A549 (cell line): ENCODE data around the gene TRIO. TPM values are rescaled to one million over a fixed set of nuclear protein-coding genes. Genes with fewer than 3 reads are reported as not detected.

Experiments used
- ATAC-seq, 2 experiments: fragments of 200-7000 bp in 1 of 2; fragments of >200 bp in 1 of 2; cut with Nextera tagmentation in 1 of 2; cut with Tn5 transposase in 1 of 2; 3 replicates each; pipeline versions ENCODE4 v1.8.0 to v1.9.1; 2018 to 2020; ENCODE audit warnings: mild to moderate bottlenecking in 1 of 2, moderate library complexity in 1 of 2
- CTCF ChIA-PET: fragments of 300-600 bp; sonication (Branson Sonifier 250); formaldehyde crosslinking; extraction: SDS; loops from one replicate; lab custom pipeline; 2021; ENCODE audit warnings: antibody characterized with exemption, inconsistent platforms; lab: Yijun Ruan, JAX
- POLR2A ChIA-PET: fragments of 350-600 bp; formaldehyde crosslinking; extraction: SDS; loops from one replicate; lab custom pipeline; 2021; ENCODE audit warnings: antibody characterized with exemption, inconsistent platforms; lab: Yijun Ruan, JAX
- DNase-seq, 2 experiments: peaks; one replicate each; pipeline versions ENCODE4 v3.0.0 to v3.0.0-alpha.2; 2011 to 2016; ENCODE audit warnings: low read depth in 1 of 2, low spot score in 1 of 2
- FAIRE-seq: peaks from 2 replicates; lab custom pipeline; 2011; peaks lifted over from hg19 to GRCh38; lab: Jason Lieb, UNC
- H3K27ac ChIP-seq, 2 experiments: fragments of >200 bp; sonication (Bioruptor Twin); formaldehyde crosslinking; 3 replicates each; pipeline ENCODE4 v1.5.1; 2016 to 2017
- H3K4me1 ChIP-seq: fragments of >200 bp; sonication (Bioruptor Twin); formaldehyde crosslinking; 3 replicates; pipeline ENCODE4 v1.6.1; 2016
- H3K4me2 ChIP-seq: fragments of >200 bp; sonication (Bioruptor Twin); formaldehyde crosslinking; 3 replicates; pipeline ENCODE4 v1.6.1; 2016
- H3K4me3 ChIP-seq: fragments of >200 bp; sonication (Bioruptor Twin); formaldehyde crosslinking; 3 replicates; pipeline ENCODE4 v1.5.1; 2016
- H3K9me3 ChIP-seq: fragments of >200 bp; sonication (Bioruptor Twin); formaldehyde crosslinking; 3 replicates; pipeline ENCODE4 v1.6.1; 2016
- ATOH8 ChIP-seq: fragments of 250-450 bp; sonication (Bioruptor Pico); IDR thresholded peaks from 2 replicates; pipeline ENCODE4 v1.5.0; 2020; ENCODE audit warnings: low read depth, mild to moderate bottlenecking, moderate library complexity
- BHLHE40 ChIP-seq: IDR thresholded peaks from 2 replicates; pipeline ENCODE4 v1.6.1; 2012; ENCODE audit warnings: low read depth, low read length, inconsistent platforms
- CBX2 ChIP-seq: fragments of 200-600 bp; sonication (generic); IDR thresholded peaks from 2 replicates; pipeline ENCODE4 v1.6.1; 2016; ENCODE audit warnings: low read depth, mild to moderate bottlenecking, borderline replicate concordance
- CHD4 ChIP-seq: fragments of 200-600 bp; sonication (generic); IDR thresholded peaks from 2 replicates; pipeline ENCODE4 v1.6.1; 2016; ENCODE audit warnings: antibody characterized with exemption, mild to moderate bottlenecking, borderline replicate concordance
- CTCF ChIP-seq: fragments of >200 bp; sonication (Bioruptor Twin); formaldehyde crosslinking; IDR thresholded peaks from 3 replicates; pipeline ENCODE4 v1.5.1; 2016
- EHMT2 ChIP-seq: fragments of 200-600 bp; sonication (generic); IDR thresholded peaks from 2 replicates; pipeline ENCODE4 v1.6.1; 2016; ENCODE audit warnings: antibody characterized with exemption, low read depth, mild to moderate bottlenecking, moderate library complexity
- ESRRA ChIP-seq: fragments of 150-350 bp; IDR thresholded peaks from 2 replicates; pipeline ENCODE4 v1.6.1; 2014; ENCODE audit warnings: mild to moderate bottlenecking, low read length, borderline replicate concordance
- FOSB ChIP-seq: fragments of 250-450 bp; sonication (Bioruptor Pico); IDR thresholded peaks from 2 replicates; pipeline ENCODE4 v1.5.0; 2020; ENCODE audit warnings: mild to moderate bottlenecking, moderate library complexity
- FOXS1 ChIP-seq: fragments of 250-450 bp; sonication (Bioruptor Pico); IDR thresholded peaks from 2 replicates; pipeline ENCODE4 v1.5.0; 2020; ENCODE audit warnings: mild to moderate bottlenecking, moderate library complexity
- HOXA7 ChIP-seq: fragments of 250-450 bp; sonication (Bioruptor Pico); IDR thresholded peaks from 2 replicates; pipeline ENCODE4 v1.5.0; 2020; ENCODE audit warnings: mild to moderate bottlenecking, moderate library complexity
- HOXB13 ChIP-seq: fragments of 250-450 bp; sonication (Bioruptor Pico); IDR thresholded peaks from 2 replicates; pipeline ENCODE4 v1.5.0; 2020; ENCODE audit warnings: low read depth, mild to moderate bottlenecking, moderate library complexity
- KDM5A ChIP-seq: fragments of 200-600 bp; sonication (generic); IDR thresholded peaks from 2 replicates; pipeline ENCODE4 v1.6.1; 2016; ENCODE audit warnings: antibody characterized with exemption, mild to moderate bottlenecking
- MAFK ChIP-seq: fragments of 450-650 bp; IDR thresholded peaks from 2 replicates; pipeline ENCODE4 v1.6.1; 2014; ENCODE audit not compliant: partially characterized antibody
- MAZ ChIP-seq: fragments of 150-350 bp; IDR thresholded peaks from 2 replicates; pipeline ENCODE4 v1.6.1; 2014; ENCODE audit warnings: antibody characterized with exemption, low read depth, low read length, borderline replicate concordance
- POLR2AphosphoS2 ChIP-seq: conservative IDR thresholded peaks from 2 replicates; pipeline ENCODE4 v1.6.1; 2012; ENCODE audit warnings: low read length, improper control_type of control experiment, inconsistent platforms
- RAD21 ChIP-seq, 2 experiments: fragments of >200 bp in 1 of 2; sonication (Bioruptor Twin) in 1 of 2; formaldehyde crosslinking in 1 of 2; IDR thresholded peaks in 1 of 2; conservative IDR thresholded peaks in 1 of 2; 2 replicates in 1 of 2; 3 replicates in 1 of 2; pipeline ENCODE4 v1.6.1; 2012 to 2018; ENCODE audit warnings: inconsistent platforms in 1 of 2
- RFX5 ChIP-seq: fragments of 450-650 bp; IDR thresholded peaks from 2 replicates; pipeline ENCODE4 v1.7.1; 2014; ENCODE audit warnings: antibody characterized with exemption, mild to moderate bottlenecking, moderate library complexity
- SMC3 ChIP-seq: fragments of >200 bp; sonication (Bioruptor Twin); formaldehyde crosslinking; IDR thresholded peaks from 3 replicates; pipeline ENCODE4 v1.6.1; 2018; ENCODE audit warnings: inconsistent platforms
- SREBF2 ChIP-seq: fragments of 450-650 bp; IDR thresholded peaks from 2 replicates; pipeline ENCODE4 v1.6.1; 2014; ENCODE audit warnings: mild to moderate bottlenecking, moderate library complexity
- ZNF302 ChIP-seq: fragments of 250-450 bp; sonication (Bioruptor Pico); IDR thresholded peaks from 2 replicates; pipeline ENCODE4 v1.9.0; 2021; ENCODE audit warnings: inconsistent platforms, mild to moderate bottlenecking, moderate library complexity
- WGBS: methylation state at CpG from one replicate; pipeline ENCODE4 v1.1.6; 2017; ENCODE audit errors: missing lambda C conversion rate; 5-methylcytosine and 5-hydroxymethylcytosine counted together
- polyA plus RNA-seq, 4 experiments: library from polyadenylated mRNA; depleted of rRNA in 3 of 4; stranded (reverse); fragments of >200 nt; fragmentation: RNase III in 1 of 4; extraction: RNeasy Plus Mini Kit Qiagen cat#74134 plus additional on column Dnase treatment in 1 of 4; gene quantifications; 2 replicates in 3 of 4; 3 replicates in 1 of 4; pipeline ENCODE4 v1.2.3, GENCODE V29; 2011 to 2017

Gene TRIO
- polyA plus RNA-seq, 2 of the 4 experiments (the other 2 are of a cell fraction) = 47.5 to 79.0 TPM

DNA sequence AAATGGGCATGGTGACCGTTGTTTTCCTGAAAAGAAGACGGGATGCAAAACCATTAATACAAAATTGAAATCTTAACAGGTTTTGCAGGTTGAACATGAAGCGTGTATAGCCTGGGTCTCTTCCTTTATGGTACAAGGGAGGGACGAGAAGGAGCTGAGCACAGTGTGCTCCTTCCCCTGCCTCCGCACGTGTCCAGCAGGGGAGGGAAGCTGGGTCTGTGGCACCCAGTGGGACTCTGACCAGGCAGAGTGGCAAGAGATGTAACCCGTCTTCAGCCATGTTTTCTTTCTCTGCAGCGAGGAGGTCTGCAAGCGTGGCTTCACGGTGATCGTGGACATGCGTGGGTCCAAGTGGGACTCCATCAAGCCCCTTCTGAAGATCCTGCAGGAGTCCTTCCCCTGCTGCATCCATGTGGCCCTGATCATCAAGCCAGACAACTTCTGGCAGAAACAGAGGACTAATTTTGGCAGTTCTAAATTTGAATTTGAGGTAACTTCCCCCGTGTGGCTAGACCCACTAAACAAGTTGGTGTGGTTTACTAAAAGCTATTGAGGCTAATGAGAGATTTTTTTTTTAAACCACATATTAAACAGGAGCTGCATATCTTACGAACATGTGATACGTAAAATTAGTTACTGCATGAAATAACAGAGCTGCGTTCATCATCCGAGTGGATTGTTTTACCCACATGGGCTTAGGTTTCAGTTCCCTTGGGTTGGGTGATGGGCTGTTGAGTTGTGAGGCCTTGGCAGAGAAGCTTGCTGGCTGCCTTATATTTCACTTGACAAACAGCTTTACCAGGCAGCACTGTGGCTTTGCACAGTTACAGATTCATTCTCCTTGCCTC lies 143.7 kb downstream of the TRIO start:
- Histone ChIP-seq H3K27ac (no peak overlapping the region), H3K4me2 (no peak overlapping the region), H3K9me3 (no peaks in the 10 kb centered on the region), H3K4me1 (no peaks in the 10 kb centered on the region), H3K4me3 (no peak overlapping the region)
- ChIA-PET POLR2A (no interaction called here), CTCF (interaction anchor here (0.7 to 1.3 kb wide), 5 partner anchors 10 to 82 kb away, joined by 3 to 8 read pairs (median 3); no protein-coding TSS in a partner anchor)
- peak in 1 of 2 experiments; percentile 28; a peak in 1 of 6 replicates for ATAC-seq
- 96% methylated on average over 17 of the region's 17 CpGs for WGBS
- no peak for DNase-seq
- no peak for TF ChIP-seq FOXS1 (CRISPR knock-in tag)
- TF ChIP-seq BHLHE40 = no peak
- no peak for TF ChIP-seq ZNF302 (CRISPR knock-in tag)
- TF ChIP-seq EHMT2 = no peak
- TF ChIP-seq CBX2 = no peak
- TF ChIP-seq ATOH8 (CRISPR knock-in tag) = no peak
- FAIRE-seq = no peak

- Histone ChIP-seq H3K4me1 (0 out of 3 replicates have a peak, but pooled peaks cover 3% of the 10 kb centered on the region), H3K9me3 (no peaks in the 10 kb centered on the region), H3K27ac (no peak overlapping the region)
- POLR2A ChIA-PET = no interaction called here
- ATAC-seq = no peak; a peak in 1 of 6 replicates
- no peak for TF ChIP-seq RAD21 (conservative IDR thresholded peaks at IDR 0.05 in 1 of 2, IDR thresholded peaks at IDR 0.05 in 1 of 2)
- TF ChIP-seq POLR2AphosphoS2 = no peak
- TF ChIP-seq MAZ = no peak
- no peak for TF ChIP-seq CTCF
- no peak for TF ChIP-seq BHLHE40
- no peak for TF ChIP-seq HOXB13 (CRISPR knock-in tag)
- no peak for TF ChIP-seq FOSB
- no peak for TF ChIP-seq HOXA7 (CRISPR knock-in tag)
- no peak for TF ChIP-seq SMC3
- no peak for TF ChIP-seq KDM5A
- no peak for TF ChIP-seq MAFK
- TF ChIP-seq ESRRA = no peak
- no peak for TF ChIP-seq RFX5
- no peak for TF ChIP-seq SREBF2
- TF ChIP-seq CHD4 = no peak
- no peak for TF ChIP-seq ATOH8 (CRISPR knock-in tag)
- TF ChIP-seq, all 56 proteins: peak for 0
- Histone ChIP-seq H3K4me2 (no peak overlapping the region), H3K4me3 (no peak overlapping the region)
- DNase-seq (no peak), FAIRE-seq (no peak)
- CTCF ChIA-PET = interaction anchor here (1.3 kb wide), 1 partner anchor 15 kb away, joined by 4 read pairs; no protein-coding TSS in a partner anchor
- 93% methylated on average over 12 of the region's 12 CpGs for WGBS
These were observed 149.9 kb downstream of the TRIO start for GRCh38 chr5:14292766-14293658.
